GM21825 (cell line): Measurements from ENCODE around the gene OAF.

ENCODE experiments used
- ATAC-seq: cut with Tn5 transposase; IDR thresholded peaks from one replicate; pipeline ENCODE4 v1.9.1; 2021; ENCODE audit warnings: mild to moderate bottlenecking, moderate library complexity; ENCODE audit not compliant: unreplicated experiment

OAF gene

DNA sequence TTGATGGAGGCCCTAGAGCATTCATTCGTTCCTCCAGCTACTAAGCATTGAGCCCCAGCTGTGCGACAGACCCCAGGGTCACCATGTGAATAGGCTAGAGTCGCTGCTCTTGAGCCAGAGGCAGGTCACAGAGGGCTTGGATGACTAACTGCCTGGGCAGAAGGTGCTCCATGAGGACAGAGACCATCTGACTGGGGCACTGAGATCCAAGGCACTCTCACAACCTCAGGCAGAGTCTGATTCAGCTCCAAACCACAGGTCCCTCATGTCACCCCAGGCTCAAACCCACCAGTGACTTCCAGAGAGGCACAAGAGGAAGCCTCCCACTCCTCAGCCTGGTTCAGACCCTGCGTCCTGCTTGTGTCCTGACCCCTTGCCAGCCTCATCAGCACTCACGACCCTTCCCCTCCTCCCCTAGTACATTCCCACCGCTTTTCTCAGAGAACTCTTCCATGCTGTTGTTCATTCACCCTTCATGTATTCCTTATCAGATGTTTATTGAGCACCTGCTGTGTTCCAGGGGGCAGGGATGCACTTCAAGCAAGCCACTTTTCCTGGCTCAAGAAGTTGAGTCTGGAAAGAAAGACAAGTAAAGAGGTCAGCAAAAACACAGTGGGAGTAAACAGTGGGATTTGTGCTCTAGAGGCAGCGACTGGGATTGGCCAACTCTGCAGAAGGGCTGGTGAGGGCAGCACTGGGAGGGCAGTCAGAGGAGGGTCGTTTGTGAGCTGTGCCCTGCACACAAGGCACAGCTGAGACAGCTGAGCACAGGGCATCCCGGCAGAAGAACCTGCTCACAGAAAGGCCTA, 9.3 kb downstream of the OAF start:
- ATAC-seq = no peak

GRCh38 chr11:120220747-120221037, 9.9 kb downstream of the OAF start:
- ATAC-seq = no peak

DNA sequence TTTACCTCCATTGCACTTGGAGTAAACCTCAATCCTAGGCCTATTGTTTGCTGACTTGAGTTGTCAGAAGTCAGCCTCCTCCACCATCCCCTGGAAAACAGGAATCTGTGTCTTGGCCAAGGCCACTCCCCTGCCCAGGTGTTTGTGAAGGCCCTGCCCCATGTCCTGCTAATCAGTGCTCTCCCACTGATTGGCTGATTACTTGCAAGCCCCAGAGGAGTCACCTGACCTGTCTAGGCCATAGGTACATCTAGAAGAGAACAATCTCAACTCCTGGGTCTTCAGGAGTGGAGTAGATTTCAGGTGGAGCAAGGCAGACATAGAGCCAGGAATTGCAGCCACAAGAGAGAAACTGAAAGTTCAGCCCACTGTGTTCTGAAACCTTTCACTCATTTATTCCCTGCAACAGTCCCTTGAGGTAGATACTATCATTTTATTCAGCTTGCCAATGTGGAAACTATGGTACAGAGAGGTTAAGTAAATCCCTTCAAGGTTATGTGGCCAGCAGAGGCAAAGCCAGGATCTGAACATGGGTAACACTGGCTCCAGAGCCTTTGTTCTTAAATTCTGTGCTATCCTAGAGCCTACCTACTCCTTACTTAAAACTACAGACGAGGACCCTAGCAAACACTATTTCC, 10.4 kb downstream of the OAF start:
- ATAC-seq = no peak

DNA sequence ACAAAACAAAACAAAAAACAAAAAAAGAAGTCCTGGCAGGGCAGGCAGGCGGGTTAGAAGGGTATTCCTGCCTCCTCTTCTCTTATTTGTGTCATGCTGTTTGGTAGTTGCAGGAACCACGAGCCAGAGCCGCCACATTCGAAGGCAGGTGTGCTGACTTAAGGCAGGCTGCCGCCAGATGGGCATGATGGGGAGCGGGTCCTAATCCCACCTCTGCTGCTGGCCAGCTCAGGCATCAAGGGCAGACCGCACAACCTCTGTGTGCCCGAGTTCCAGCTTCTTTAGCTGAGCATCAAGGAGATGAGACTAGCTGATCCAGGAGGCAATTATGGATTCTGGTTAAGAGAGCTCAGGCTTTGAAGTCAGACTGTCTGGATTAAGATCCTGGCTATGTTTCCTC, 12.1 kb downstream of the OAF start:
- no peak for ATAC-seq

DNA sequence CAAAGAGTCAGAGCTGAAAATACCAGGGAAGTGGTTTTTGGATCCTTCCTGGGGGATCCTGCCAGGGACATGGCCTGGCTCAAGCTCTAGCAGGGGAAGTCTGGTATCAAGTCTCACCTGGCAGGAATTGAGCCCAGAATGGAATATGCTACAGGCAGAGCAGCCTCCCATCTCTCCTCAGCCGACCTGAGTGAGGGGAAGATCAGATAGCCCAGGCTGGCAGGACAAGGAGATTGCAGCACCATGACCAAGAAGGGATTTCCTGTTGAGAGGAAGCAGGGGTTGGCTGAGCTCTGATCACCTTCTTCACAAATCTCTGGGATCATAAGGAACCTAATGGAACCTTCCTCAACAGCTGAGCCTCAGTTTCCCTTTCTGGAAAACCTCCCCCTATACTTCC, 13.0 kb downstream of the OAF start:
- ATAC-seq = no peak

- no peak for ATAC-seq
Measured at GRCh38 chr11:120224361-120224760, 13.5 kb downstream of the OAF start.

DNA sequence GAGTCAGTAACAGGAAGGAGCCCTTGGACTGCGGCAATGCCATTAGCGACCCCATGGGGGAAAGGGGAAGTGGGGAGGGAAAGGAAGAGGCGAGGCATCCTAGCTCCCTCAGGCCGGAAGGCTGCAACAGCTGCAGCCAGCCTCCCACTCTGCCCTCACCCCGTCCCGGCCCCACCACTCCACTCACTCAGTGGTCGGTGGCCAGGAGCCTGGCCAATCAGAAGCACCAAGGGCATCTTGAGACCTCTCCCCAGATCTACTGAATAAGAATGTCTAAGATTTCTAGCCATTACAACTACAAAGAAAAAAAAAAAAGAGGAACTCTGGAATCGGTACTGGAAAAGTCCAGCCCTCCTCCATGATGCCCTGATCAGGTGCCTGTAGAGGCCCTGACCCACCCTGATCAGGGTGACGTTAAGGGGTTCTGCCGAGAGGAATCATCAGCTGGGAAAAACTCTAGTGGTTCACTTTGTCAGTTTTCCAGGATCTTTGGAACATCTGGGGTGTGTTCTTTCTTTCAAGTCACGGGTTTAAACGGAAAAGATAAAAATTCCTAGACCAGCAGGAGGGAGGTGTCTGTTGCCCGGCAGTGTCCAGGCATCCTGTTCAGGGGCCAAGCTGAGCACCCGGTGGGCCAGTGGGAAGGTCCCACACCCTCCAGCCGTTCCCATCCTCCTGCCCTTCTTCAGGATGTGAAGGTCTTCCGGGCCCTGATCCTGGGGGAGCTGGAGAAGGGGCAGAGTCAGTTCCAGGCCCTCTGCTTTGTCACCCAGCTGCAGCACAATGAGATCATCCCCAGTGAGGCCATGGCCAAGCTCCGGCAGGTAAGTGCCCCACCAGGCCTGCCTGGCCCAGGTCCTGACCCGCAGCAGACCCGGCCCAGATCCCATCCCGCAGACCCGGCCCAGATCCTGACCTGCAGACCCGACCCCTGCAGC, 14.4 kb downstream of the OAF start:
- no peak for ATAC-seq

DNA sequence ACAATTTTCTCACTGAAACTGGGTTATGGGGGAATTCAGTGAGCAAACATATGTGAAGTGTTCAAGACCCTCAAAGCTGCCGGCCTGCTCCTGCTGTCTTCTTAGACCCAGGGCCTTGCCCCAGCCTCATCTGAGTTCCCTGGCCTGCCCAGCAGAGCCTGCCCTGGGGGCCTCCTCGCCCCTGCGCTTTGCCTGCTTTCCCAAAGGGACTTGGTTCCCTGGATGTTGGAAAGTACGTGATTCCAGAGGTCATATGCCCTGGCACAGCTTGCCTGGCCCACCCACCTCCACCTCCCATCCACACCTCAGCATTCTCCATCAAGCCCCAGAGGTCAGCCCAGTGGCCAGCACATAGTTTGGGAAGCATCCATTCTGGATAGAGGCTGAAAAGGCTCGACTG, 15.4 kb downstream of the OAF start:
- no peak for ATAC-seq

- no peak for ATAC-seq
Measured at GRCh38 chr11:120226714-120227113, 15.9 kb downstream of the OAF start.

GRCh38 chr11:120227228-120227852, 16.5 kb downstream of the OAF start:
- ATAC-seq = no peak

DNA sequence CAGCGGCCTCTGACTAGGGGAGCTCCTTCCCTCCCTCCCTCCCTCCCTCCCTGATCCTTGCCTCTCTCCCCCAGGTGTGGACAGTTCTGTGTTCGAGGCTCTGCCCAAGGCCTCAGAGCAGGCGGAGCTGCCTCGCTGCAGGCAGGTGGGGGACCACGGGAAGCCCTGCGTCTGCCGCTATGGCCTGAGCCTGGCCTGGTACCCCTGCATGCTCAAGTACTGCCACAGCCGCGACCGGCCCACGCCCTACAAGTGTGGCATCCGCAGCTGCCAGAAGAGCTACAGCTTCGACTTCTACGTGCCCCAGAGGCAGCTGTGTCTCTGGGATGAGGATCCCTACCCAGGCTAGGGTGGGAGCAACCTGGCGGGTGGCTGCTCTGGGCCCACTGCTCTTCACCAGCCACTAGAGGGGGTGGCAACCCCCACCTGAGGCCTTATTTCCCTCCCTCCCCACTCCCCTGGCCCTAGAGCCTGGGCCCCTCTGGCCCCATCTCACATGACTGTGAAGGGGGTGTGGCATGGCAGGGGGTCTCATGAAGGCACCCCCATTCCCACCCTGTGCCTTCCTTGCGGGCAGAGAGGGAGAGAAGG, 18.1 kb downstream of the OAF start:
- ATAC-seq = no peak

DNA sequence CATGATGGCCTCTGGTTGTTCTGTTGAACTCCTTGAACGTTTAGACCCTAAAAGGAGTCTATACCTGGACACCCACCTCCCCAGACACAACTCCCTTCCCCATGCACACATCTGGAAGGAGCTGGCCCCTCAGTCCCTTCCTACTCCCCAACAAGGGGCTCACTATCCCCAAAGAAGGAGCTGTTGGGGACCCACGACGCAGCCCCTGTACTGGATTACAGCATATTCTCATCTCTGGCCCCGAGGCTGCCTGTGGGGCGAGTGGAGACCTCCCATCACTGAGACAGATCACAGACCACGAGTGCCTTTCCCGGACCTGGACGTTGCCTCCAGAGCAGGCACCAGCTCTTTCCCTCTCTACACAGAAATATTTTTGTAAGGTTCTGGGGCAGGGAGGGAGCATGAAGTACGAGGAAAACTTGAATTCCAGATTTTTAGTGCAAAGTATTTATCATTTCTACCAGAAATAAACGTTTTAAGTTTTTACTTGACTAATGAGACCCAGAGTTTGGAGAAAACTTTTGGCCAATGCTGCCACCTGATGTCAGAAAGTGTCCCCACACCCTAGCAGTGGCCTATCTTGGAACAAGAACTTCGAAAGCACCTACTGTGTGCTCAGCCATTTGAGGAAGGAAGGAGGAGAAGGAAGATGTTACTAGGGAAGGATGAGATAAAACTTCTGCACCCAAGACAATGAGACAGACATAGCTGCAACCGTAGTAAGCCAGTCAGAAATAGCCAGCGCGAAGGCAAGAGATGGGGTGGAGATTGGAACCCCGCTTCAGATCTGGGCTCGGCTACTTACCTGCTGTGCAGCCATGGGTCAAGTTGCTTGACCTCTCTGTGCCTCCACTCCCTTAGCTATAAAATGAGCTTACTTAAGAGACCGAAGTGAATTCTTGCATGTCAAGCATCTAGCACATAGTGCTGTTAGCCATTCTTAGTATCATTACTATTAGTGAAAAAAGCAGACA, 18.9 kb downstream of the OAF start:
- ATAC-seq = no peak

DNA sequence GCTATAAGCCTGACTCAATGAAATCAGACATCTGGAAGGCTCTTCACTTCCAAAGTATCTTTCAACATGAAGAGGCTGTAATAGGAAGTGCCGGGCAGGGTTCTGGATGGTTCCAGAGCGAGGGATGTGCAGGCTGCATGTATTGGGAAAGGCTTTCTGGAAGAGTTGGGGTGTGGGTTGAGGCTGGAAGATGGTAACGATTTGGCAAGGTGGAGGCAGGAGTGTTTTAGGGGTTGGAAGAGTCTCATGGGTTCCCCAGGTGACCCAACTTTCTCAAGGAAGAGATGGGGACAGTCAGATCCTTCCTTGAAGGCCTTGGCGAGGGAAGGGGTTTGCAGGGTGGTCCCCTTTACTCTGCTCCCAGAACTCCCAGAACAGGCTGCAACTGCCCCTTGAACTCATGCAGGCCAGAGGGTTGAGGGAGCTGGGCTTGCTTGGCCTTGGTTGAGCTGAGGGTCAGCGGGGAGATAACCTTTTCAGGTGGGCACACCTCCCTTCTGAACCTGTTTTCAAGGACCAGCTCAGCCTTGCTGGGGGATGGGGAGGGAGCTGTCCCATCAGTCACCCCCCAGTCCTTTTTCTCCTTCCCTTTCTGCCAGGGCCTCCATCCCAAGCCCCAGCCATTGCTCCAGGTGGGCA, 19.7 kb downstream of the OAF start:
- no peak for ATAC-seq

GRCh38 chr11:120231963-120232362, 21.1 kb downstream of the OAF start:
- ATAC-seq = no peak

DNA sequence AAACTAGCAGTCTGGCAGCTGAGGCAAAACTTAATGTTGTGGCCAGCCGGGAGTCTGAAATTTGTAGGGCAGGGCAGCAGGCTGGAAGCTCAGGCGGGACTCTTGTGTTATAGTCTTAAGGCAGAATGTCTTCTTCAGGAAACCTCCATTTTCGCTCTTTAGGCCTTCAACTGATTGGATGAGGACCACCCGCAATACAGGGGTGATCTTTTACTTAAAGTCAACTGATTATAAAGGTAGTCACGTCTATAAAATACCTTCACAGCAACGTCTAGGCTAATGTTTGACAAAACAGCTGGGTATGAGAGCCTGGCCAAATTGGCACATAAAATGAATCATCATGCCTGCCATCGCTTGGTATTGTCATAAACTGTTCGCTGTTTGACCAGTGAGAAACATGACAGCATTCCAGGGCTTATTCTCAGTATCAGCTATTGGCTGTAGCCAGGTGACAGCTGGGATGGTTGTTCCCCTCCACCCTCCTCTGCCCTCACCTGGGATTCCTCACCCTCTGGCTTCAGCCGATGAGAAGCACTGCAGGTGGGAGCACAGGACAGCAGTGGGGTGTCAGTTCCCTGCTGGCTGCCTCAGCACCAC, 22.5 kb downstream of the OAF start:
- ATAC-seq = no peak

GRCh38 chr11:120235024-120235628, 24.3 kb downstream of the OAF start:
- ATAC-seq = no peak

GRCh38 chr11:120236169-120237107, 25.6 kb downstream of the OAF start:
- ATAC-seq = no peak
